ENCODE measurements around the gene R3HDM4.

The R3HDM4 gene

DNA sequence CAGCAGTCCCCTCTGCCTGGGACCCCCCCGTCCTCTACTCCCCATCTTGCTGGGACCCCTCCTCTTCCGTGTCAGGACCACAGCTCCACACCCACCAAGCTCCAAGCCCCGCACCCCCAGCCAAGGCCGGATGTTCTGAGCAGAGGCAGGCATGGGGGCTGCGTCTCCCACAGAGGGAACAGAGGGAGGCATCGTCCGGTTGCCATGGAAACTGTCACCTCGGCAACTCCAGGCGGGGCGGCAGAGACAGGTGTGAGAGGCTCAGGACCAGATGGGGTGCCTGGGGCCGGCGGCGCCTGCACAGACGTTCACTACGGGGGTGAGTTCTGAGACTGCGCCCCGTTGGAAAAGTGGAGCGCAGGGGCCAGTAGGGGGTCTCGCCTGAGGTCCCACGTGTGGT is 14.4 kb downstream of the R3HDM4 start:
- Histone ChIP-seq H3K79me2 (ENCODE audit: insufficient read depth, low read length) (no peaks in the 10 kb centered on the region), H3K9me3 (ENCODE audit: insufficient read depth, low read length) (no peaks in the 10 kb centered on the region), H3K27ac (ENCODE audit: low read depth, low read length) (0 out of 2 replicates have a peak overlapping the region, but pooled peaks have one; percentile 21), H4K20me1 (ENCODE audit: low read depth, low read length) (no peaks in the 10 kb centered on the region), H3K36me3 (ENCODE audit: low read length) (no peaks in the 10 kb centered on the region), H3K9me2 (replicated peaks; ENCODE audit: insufficient read depth, low read length) (no peaks in the 10 kb centered on the region), H2AFZ (ENCODE audit: low read depth, low read length, severe bottlenecking) (no peak overlapping the region), H3F3A (ENCODE audit: insufficient read depth) (peaks cover 5% of the 10 kb centered on the region; the same call in 1 of the 2 replicates), H3K4me3 (ENCODE audit: insufficient read depth, low read length, poor library complexity, severe bottlenecking) (no peak overlapping the region), H3K9ac (ENCODE audit: low read length) (no peak overlapping the region), H3K4me2 (ENCODE audit: low read depth, low read length, poor library complexity, severe bottlenecking) (no peak overlapping the region), H3K27me3 (ENCODE audit: low read length) (no peaks in the 10 kb centered on the region)
- TF ChIP-seq, protein P1, sequence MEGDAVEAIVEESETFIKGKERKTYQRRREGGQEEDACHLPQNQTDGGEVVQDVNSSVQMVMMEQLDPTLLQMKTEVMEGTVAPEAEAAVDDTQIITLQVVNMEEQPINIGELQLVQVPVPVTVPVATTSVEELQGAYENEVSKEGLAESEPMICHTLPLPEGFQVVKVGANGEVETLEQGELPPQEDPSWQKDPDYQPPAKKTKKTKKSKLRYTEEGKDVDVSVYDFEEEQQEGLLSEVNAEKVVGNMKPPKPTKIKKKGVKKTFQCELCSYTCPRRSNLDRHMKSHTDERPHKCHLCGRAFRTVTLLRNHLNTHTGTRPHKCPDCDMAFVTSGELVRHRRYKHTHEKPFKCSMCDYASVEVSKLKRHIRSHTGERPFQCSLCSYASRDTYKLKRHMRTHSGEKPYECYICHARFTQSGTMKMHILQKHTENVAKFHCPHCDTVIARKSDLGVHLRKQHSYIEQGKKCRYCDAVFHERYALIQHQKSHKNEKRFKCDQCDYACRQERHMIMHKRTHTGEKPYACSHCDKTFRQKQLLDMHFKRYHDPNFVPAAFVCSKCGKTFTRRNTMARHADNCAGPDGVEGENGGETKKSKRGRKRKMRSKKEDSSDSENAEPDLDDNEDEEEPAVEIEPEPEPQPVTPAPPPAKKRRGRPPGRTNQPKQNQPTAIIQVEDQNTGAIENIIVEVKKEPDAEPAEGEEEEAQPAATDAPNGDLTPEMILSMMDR (IDR thresholded peaks at IDR 0.05; ENCODE audit: insufficient read depth, low read length, poor library complexity, severe bottlenecking): no peak
- TF ChIP-seq EZH2phosphoT487 (conservative IDR thresholded peaks at IDR 0.05; ENCODE audit: low read length): no peak

DNA sequence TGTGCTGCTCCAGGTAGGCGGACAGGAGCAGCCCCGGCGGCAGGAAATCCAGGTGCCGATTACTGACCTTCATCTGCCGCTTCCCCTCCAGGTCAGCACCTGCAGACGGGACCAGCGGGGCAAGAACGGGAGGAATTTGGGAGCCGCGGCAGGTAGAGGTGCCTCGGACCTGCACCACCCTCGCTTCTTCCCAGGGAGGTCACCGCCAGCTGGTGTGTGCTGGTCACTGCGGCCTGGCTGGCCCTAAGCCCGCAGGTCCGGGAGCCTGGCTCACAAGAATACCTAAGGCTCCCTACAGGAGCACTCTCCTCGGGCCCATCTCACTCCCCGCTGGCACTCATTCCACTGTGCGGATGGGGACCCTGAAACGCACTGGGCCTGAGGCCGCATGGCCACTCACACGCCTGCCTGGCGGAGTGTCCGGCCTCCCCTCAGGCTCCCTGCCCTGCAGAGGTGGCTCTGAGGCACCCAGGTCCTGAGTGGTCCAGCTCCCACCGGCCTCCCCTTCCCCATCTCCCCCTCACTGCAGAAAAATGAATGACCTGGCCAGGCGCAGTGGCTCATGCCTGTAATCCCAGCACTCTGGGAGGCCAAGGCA is 15.5 kb downstream of the R3HDM4 start:
- Histone ChIP-seq H4K20me1 (ENCODE audit: low read depth, low read length) (no peaks in the 10 kb centered on the region), H3K9me3 (ENCODE audit: insufficient read depth, low read length) (no peaks in the 10 kb centered on the region), H3K27me3 (ENCODE audit: low read length) (no peaks in the 10 kb centered on the region), H2AFZ (ENCODE audit: low read depth, low read length, severe bottlenecking) (no peak overlapping the region), H3F3A (ENCODE audit: insufficient read depth) (peaks cover 5% of the 10 kb centered on the region; the same call in 1 of the 2 replicates), H3K36me3 (ENCODE audit: low read length) (no peaks in the 10 kb centered on the region), H3K4me2 (ENCODE audit: low read depth, low read length, poor library complexity, severe bottlenecking) (no peak overlapping the region), H3K4me3 (ENCODE audit: insufficient read depth, low read length, poor library complexity, severe bottlenecking) (no peak overlapping the region), H3K9me2 (replicated peaks; ENCODE audit: insufficient read depth, low read length) (no peaks in the 10 kb centered on the region), H3K27ac (ENCODE audit: low read depth, low read length) (no peak overlapping the region), H3K9ac (ENCODE audit: low read length) (no peak overlapping the region), H3K79me2 (ENCODE audit: insufficient read depth, low read length) (0 out of 2 replicates have a peak, but pooled peaks cover under 1% of the 10 kb centered on the region)
- TF ChIP-seq EZH2phosphoT487 (conservative IDR thresholded peaks at IDR 0.05; ENCODE audit: low read length): no peak
- TF ChIP-seq, protein P1 (IDR thresholded peaks at IDR 0.05; ENCODE audit: insufficient read depth, low read length, poor library complexity, severe bottlenecking): no peak

DNA sequence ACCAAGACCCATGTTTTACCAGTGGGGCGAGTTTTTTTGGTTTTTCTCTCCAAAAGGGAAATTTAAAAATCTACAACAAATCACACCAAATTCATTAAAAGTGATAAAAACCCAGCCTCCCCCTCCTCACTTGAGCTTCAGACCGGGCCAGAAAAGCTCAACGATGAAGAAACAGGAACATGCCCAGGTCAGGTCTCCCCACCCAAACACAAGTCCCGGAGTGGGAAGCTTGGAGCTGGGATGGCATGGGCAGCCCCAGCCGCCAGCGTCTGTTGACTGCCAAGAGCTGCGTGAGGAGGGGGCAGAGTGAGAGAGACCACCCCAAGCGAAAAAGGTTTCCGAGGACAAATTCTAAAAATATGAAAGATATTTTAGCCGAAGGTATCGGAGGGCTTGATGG is 16.0 kb downstream of the R3HDM4 start:
- H2AFZ ChIP-seq (ENCODE audit: low read depth, low read length, severe bottlenecking): no peak overlapping the region
- no peaks in the 10 kb centered on the region for H3K9me3 ChIP-seq (ENCODE audit: insufficient read depth, low read length)
- no peaks in the 10 kb centered on the region for H3K36me3 ChIP-seq (ENCODE audit: low read length)
- no peaks in the 10 kb centered on the region for H3K27me3 ChIP-seq (ENCODE audit: low read length)
- H3K9me2 ChIP-seq (replicated peaks; ENCODE audit: insufficient read depth, low read length): no peaks in the 10 kb centered on the region
- no peak overlapping the region for H3K27ac ChIP-seq (ENCODE audit: low read depth, low read length)
- H3K4me2 ChIP-seq (ENCODE audit: low read depth, low read length, poor library complexity, severe bottlenecking): no peak overlapping the region
- TF ChIP-seq, protein P1 (IDR thresholded peaks at IDR 0.05; ENCODE audit: insufficient read depth, low read length, poor library complexity, severe bottlenecking): no peak
- TF ChIP-seq EZH2phosphoT487 (conservative IDR thresholded peaks at IDR 0.05; ENCODE audit: low read length): no peak
- no peaks in the 10 kb centered on the region for H4K20me1 ChIP-seq (ENCODE audit: low read depth, low read length)
- no peak overlapping the region for H3K9ac ChIP-seq (ENCODE audit: low read length)
- H3F3A ChIP-seq (ENCODE audit: insufficient read depth): peaks cover 10% of the 10 kb centered on the region
- H3K79me2 ChIP-seq (ENCODE audit: insufficient read depth, low read length): peaks cover 5% of the 10 kb centered on the region; the same call in 1 of the 2 replicates
- no peak overlapping the region for H3K4me3 ChIP-seq (ENCODE audit: insufficient read depth, low read length, poor library complexity, severe bottlenecking)
